ENCODE data around the gene LIPC.

The LIPC gene

GRCh38 chr15:58530056-58530590 lies 98.3 kb downstream of the LIPC start:
- DNase-seq: no peak
- Histone ChIP-seq H3K27ac (ENCODE audit: insufficient read depth, low read length, poor library complexity, severe bottlenecking) (no peak overlapping the region), H3K4me3 (ENCODE audit: insufficient read depth, low read depth, low read length, poor library complexity, severe bottlenecking) (no peak overlapping the region), H3K4me1 (ENCODE audit: control insufficient read depth, insufficient read depth, low read length, poor library complexity, severe bottlenecking) (no peaks in the 10 kb centered on the region), H3K9me3 (ENCODE audit: control insufficient read depth, low read length) (no peaks in the 10 kb centered on the region), H3K36me3 (ENCODE audit: control insufficient read depth, insufficient read depth, low read length) (no peaks in the 10 kb centered on the region), H3K27me3 (replicated peaks; ENCODE audit: control insufficient read depth, insufficient read depth, low read length, poor library complexity, severe bottlenecking) (no peaks in the 10 kb centered on the region)

- Histone ChIP-seq H3K27ac (ENCODE audit: insufficient read depth, low read length, poor library complexity, severe bottlenecking) (no peak overlapping the region), H3K4me3 (ENCODE audit: insufficient read depth, low read depth, low read length, poor library complexity, severe bottlenecking) (no peak overlapping the region), H3K36me3 (ENCODE audit: control insufficient read depth, insufficient read depth, low read length) (no peaks in the 10 kb centered on the region), H3K27me3 (replicated peaks; ENCODE audit: control insufficient read depth, insufficient read depth, low read length, poor library complexity, severe bottlenecking) (no peaks in the 10 kb centered on the region), H3K4me1 (ENCODE audit: control insufficient read depth, insufficient read depth, low read length, poor library complexity, severe bottlenecking) (no peaks in the 10 kb centered on the region), H3K9me3 (ENCODE audit: control insufficient read depth, low read length) (no peaks in the 10 kb centered on the region)
- no peak for DNase-seq
These were observed 100.3 kb downstream of the LIPC start for GRCh38 chr15:58532126-58532525.

- H3K9me3 ChIP-seq (ENCODE audit: control insufficient read depth, low read length): no peaks in the 10 kb centered on the region
- H3K27me3 ChIP-seq (replicated peaks; ENCODE audit: control insufficient read depth, insufficient read depth, low read length, poor library complexity, severe bottlenecking): no peaks in the 10 kb centered on the region
- no peak for DNase-seq
- H3K4me1 ChIP-seq (ENCODE audit: control insufficient read depth, insufficient read depth, low read length, poor library complexity, severe bottlenecking): no peaks in the 10 kb centered on the region
- H3K36me3 ChIP-seq (ENCODE audit: control insufficient read depth, insufficient read depth, low read length): no peaks in the 10 kb centered on the region
- no peak overlapping the region for H3K27ac ChIP-seq (ENCODE audit: insufficient read depth, low read length, poor library complexity, severe bottlenecking)
- no peak overlapping the region for H3K4me3 ChIP-seq (ENCODE audit: insufficient read depth, low read depth, low read length, poor library complexity, severe bottlenecking)
These were observed 102.8 kb downstream of the LIPC start for GRCh38 chr15:58534556-58534955.

GRCh38 chr15:58535337-58535736 lies 103.5 kb downstream of the LIPC start:
- no peak overlapping the region for H3K27ac ChIP-seq (ENCODE audit: insufficient read depth, low read length, poor library complexity, severe bottlenecking)
- no peaks in the 10 kb centered on the region for H3K27me3 ChIP-seq (replicated peaks; ENCODE audit: control insufficient read depth, insufficient read depth, low read length, poor library complexity, severe bottlenecking)
- no peaks in the 10 kb centered on the region for H3K36me3 ChIP-seq (ENCODE audit: control insufficient read depth, insufficient read depth, low read length)
- no peak for DNase-seq
- no peaks in the 10 kb centered on the region for H3K9me3 ChIP-seq (ENCODE audit: control insufficient read depth, low read length)
- H3K4me1 ChIP-seq (ENCODE audit: control insufficient read depth, insufficient read depth, low read length, poor library complexity, severe bottlenecking): no peaks in the 10 kb centered on the region
- no peak overlapping the region for H3K4me3 ChIP-seq (ENCODE audit: insufficient read depth, low read depth, low read length, poor library complexity, severe bottlenecking)

- no peak for DNase-seq
- no peaks in the 10 kb centered on the region for H3K9me3 ChIP-seq (ENCODE audit: control insufficient read depth, low read length)
- H3K4me1 ChIP-seq (ENCODE audit: control insufficient read depth, insufficient read depth, low read length, poor library complexity, severe bottlenecking): no peaks in the 10 kb centered on the region
- H3K4me3 ChIP-seq (ENCODE audit: insufficient read depth, low read depth, low read length, poor library complexity, severe bottlenecking): no peak overlapping the region
- H3K27ac ChIP-seq (ENCODE audit: insufficient read depth, low read length, poor library complexity, severe bottlenecking): no peak overlapping the region
- no peaks in the 10 kb centered on the region for H3K27me3 ChIP-seq (replicated peaks; ENCODE audit: control insufficient read depth, insufficient read depth, low read length, poor library complexity, severe bottlenecking)
- H3K36me3 ChIP-seq (ENCODE audit: control insufficient read depth, insufficient read depth, low read length): no peaks in the 10 kb centered on the region
These were observed 104.1 kb downstream of the LIPC start for GRCh38 chr15:58535894-58536293.

GRCh38 chr15:58536414-58536813 lies 104.6 kb downstream of the LIPC start:
- Histone ChIP-seq H3K36me3 (ENCODE audit: control insufficient read depth, insufficient read depth, low read length) (no peaks in the 10 kb centered on the region), H3K9me3 (ENCODE audit: control insufficient read depth, low read length) (no peaks in the 10 kb centered on the region), H3K4me3 (ENCODE audit: insufficient read depth, low read depth, low read length, poor library complexity, severe bottlenecking) (no peak overlapping the region), H3K27me3 (replicated peaks; ENCODE audit: control insufficient read depth, insufficient read depth, low read length, poor library complexity, severe bottlenecking) (no peaks in the 10 kb centered on the region), H3K27ac (ENCODE audit: insufficient read depth, low read length, poor library complexity, severe bottlenecking) (no peak overlapping the region), H3K4me1 (ENCODE audit: control insufficient read depth, insufficient read depth, low read length, poor library complexity, severe bottlenecking) (no peaks in the 10 kb centered on the region)
- no peak for DNase-seq

- Histone ChIP-seq H3K9me3 (ENCODE audit: control insufficient read depth, low read length) (no peaks in the 10 kb centered on the region), H3K27me3 (replicated peaks; ENCODE audit: control insufficient read depth, insufficient read depth, low read length, poor library complexity, severe bottlenecking) (no peaks in the 10 kb centered on the region), H3K36me3 (ENCODE audit: control insufficient read depth, insufficient read depth, low read length) (no peaks in the 10 kb centered on the region), H3K4me3 (ENCODE audit: insufficient read depth, low read depth, low read length, poor library complexity, severe bottlenecking) (no peak overlapping the region), H3K27ac (ENCODE audit: insufficient read depth, low read length, poor library complexity, severe bottlenecking) (no peak overlapping the region), H3K4me1 (ENCODE audit: control insufficient read depth, insufficient read depth, low read length, poor library complexity, severe bottlenecking) (no peaks in the 10 kb centered on the region)
- no peak for DNase-seq
These were observed 105.2 kb downstream of the LIPC start for GRCh38 chr15:58537033-58537432.

- no peak for DNase-seq
These were observed 106.5 kb downstream of the LIPC start for GRCh38 chr15:58538225-58538727.

GRCh38 chr15:58538901-58539300 lies 107.1 kb downstream of the LIPC start:
- Histone ChIP-seq H3K4me1 (ENCODE audit: control insufficient read depth, insufficient read depth, low read length, poor library complexity, severe bottlenecking) (no peaks in the 10 kb centered on the region), H3K27ac (ENCODE audit: insufficient read depth, low read length, poor library complexity, severe bottlenecking) (no peak overlapping the region), H3K36me3 (ENCODE audit: control insufficient read depth, insufficient read depth, low read length) (no peaks in the 10 kb centered on the region), H3K27me3 (replicated peaks; ENCODE audit: control insufficient read depth, insufficient read depth, low read length, poor library complexity, severe bottlenecking) (no peaks in the 10 kb centered on the region), H3K4me3 (ENCODE audit: insufficient read depth, low read depth, low read length, poor library complexity, severe bottlenecking) (no peak overlapping the region), H3K9me3 (ENCODE audit: control insufficient read depth, low read length) (no peaks in the 10 kb centered on the region)
- DNase-seq: no peak

More at GRCh38 chr15:58538225-58538727, 106.5 kb downstream of the LIPC start:
- Histone ChIP-seq H3K36me3 (ENCODE audit: control insufficient read depth, insufficient read depth, low read length) (no peaks in the 10 kb centered on the region), H3K4me3 (ENCODE audit: insufficient read depth, low read depth, low read length, poor library complexity, severe bottlenecking) (no peak overlapping the region), H3K27me3 (replicated peaks; ENCODE audit: control insufficient read depth, insufficient read depth, low read length, poor library complexity, severe bottlenecking) (no peaks in the 10 kb centered on the region), H3K4me1 (ENCODE audit: control insufficient read depth, insufficient read depth, low read length, poor library complexity, severe bottlenecking) (no peaks in the 10 kb centered on the region), H3K27ac (ENCODE audit: insufficient read depth, low read length, poor library complexity, severe bottlenecking) (no peak overlapping the region), H3K9me3 (ENCODE audit: control insufficient read depth, low read length) (no peaks in the 10 kb centered on the region)

GRCh38 chr15:58539548-58539947 lies 107.8 kb downstream of the LIPC start:
- no peaks in the 10 kb centered on the region for H3K36me3 ChIP-seq (ENCODE audit: control insufficient read depth, insufficient read depth, low read length)

More at GRCh38 chr15:58539548-58539947, 107.8 kb downstream of the LIPC start:
- Histone ChIP-seq H3K9me3 (ENCODE audit: control insufficient read depth, low read length) (no peaks in the 10 kb centered on the region), H3K27me3 (replicated peaks; ENCODE audit: control insufficient read depth, insufficient read depth, low read length, poor library complexity, severe bottlenecking) (no peaks in the 10 kb centered on the region), H3K4me1 (ENCODE audit: control insufficient read depth, insufficient read depth, low read length, poor library complexity, severe bottlenecking) (no peaks in the 10 kb centered on the region), H3K27ac (ENCODE audit: insufficient read depth, low read length, poor library complexity, severe bottlenecking) (no peak overlapping the region), H3K4me3 (ENCODE audit: insufficient read depth, low read depth, low read length, poor library complexity, severe bottlenecking) (no peak overlapping the region)
- DNase-seq: no peak

All from effector memory CD4-positive, alpha-beta T cell (primary cell).